Measurements from ENCODE around the gene GPR157. TPM values are rescaled to one million over a fixed set of nuclear protein-coding genes. Genes with fewer than 3 reads are reported as not detected.
A peak's percentile ranks its signal among the peaks of the same experiment; 100 is the strongest.

GPR157 gene
- total RNA-seq, 2 donors from 2014 or later, result 10.3 to 13.0 TPM

- Histone ChIP-seq H3K36me3 (no peaks in the 10 kb centered on the region), H3K27ac (no peak overlapping the region), H3K4me3 (no peak overlapping the region), H3K27me3 (no peaks in the 10 kb centered on the region), H3K9me3 (no peaks in the 10 kb centered on the region), H3K4me1 (peaks cover 0 to 14% of the 10 kb centered on the region in 2 donors)
- DNase-seq (ENCODE audit: low spot score), result no peak
- TF ChIP-seq, protein P1, sequence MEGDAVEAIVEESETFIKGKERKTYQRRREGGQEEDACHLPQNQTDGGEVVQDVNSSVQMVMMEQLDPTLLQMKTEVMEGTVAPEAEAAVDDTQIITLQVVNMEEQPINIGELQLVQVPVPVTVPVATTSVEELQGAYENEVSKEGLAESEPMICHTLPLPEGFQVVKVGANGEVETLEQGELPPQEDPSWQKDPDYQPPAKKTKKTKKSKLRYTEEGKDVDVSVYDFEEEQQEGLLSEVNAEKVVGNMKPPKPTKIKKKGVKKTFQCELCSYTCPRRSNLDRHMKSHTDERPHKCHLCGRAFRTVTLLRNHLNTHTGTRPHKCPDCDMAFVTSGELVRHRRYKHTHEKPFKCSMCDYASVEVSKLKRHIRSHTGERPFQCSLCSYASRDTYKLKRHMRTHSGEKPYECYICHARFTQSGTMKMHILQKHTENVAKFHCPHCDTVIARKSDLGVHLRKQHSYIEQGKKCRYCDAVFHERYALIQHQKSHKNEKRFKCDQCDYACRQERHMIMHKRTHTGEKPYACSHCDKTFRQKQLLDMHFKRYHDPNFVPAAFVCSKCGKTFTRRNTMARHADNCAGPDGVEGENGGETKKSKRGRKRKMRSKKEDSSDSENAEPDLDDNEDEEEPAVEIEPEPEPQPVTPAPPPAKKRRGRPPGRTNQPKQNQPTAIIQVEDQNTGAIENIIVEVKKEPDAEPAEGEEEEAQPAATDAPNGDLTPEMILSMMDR (IDR thresholded peaks at IDR 0.05), result no peak
Measured at GRCh38 chr1:9073143-9073542, 55.8 kb downstream of the GPR157 start.

DNA sequence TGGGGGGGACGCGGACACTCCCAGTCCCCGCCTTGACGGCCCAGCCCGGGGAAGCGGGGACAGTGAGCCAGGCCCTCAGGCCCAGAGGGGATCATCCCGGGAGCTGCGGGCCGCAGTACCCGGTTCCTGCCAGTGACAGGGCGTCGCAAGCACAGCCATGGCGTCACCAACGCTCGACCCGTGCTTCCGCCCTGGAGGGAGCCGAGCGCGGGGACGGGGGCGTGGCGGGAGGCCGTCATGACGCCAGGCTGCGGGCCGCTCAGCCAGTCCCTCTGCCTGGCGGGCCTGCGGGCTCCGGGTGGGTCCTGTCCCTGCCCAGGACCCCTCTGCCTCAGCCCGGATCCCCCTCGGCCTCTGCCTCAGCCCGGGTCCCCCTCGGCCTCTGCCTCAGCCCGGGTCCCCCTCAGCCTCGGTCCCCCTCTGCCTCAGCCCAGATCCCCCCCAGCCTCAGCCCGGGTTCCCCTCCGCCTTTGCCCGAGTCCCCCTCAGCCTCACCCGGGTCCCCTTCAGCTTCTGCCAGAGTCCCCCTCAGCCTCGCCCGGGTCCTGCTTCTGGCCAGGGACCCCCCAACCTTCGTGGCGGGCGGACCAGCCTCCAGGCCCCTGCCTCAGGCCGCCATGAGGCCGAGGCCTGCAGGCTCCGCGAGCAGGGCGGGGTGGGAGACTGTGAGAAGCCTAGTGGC is 57.2 kb downstream of the GPR157 start:
- Histone ChIP-seq H3K4me1 (peaks cover 0 to 14% of the 10 kb centered on the region in 2 donors), H3K27me3 (no peaks in the 10 kb centered on the region), H3K36me3 (no peaks in the 10 kb centered on the region), H3K4me3 (no peak overlapping the region), H3K27ac (no peak overlapping the region), H3K9me3 (no peaks in the 10 kb centered on the region)
- DNase-seq (ENCODE audit: low spot score), result no peak
- TF ChIP-seq, protein P1 (IDR thresholded peaks at IDR 0.05), result no peak

GRCh38 chr1:9070486-9070885 is 58.4 kb downstream of the GPR157 start:
- Histone ChIP-seq H3K27ac (no peak overlapping the region), H3K4me3 (no peak overlapping the region), H3K9me3 (no peaks in the 10 kb centered on the region), H3K27me3 (no peaks in the 10 kb centered on the region), H3K36me3 (no peaks in the 10 kb centered on the region), H3K4me1 (peaks cover 0 to 14% of the 10 kb centered on the region in 2 donors)
- DNase-seq (ENCODE audit: low spot score), result no peak
- TF ChIP-seq, protein P1 (IDR thresholded peaks at IDR 0.05), result no peak

GRCh38 chr1:9069326-9070100 is 59.4 kb downstream of the GPR157 start, which contains the start of gene SLC2A5:
Gene SLC2A5 (minus strand): TSS chr1:9069635. CDS start chr1:9069536, 99 bp downstream.
- H3K36me3 ChIP-seq, result no peaks in the 10 kb centered on the region
- peak within 1 kb of the TSS in 1 of 2 donors; percentile 22 for H3K4me3 ChIP-seq
- H3K9me3 ChIP-seq, result no peaks in the 10 kb centered on the region
- TF ChIP-seq, protein P1 (IDR thresholded peaks at IDR 0.05), result no peak
- peaks cover 0 to 14% of the 10 kb centered on the region in 2 donors for H3K4me1 ChIP-seq
- H3K27ac ChIP-seq, result peak within 1 kb of the TSS; percentile 28 to 59
- DNase-seq (ENCODE audit: low spot score), result peak; percentile 66
- H3K27me3 ChIP-seq, result no peaks in the 10 kb centered on the region

DNA sequence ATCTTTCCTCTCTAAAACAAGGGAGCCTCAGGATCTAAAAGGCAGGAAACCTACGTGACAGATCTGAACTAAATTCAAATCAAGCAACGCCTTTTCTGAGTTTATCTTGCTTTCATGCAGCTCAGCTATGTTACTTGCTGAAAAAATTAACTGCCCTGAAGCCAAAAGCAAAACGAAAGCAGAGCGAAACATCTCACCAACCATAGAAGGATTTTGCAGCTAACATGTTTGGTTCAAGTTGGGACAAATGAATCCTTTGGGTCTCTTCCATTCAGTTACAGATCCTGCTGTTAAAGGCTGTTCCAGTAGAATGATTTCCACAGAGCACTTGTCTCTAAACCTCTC is 59.9 kb downstream of the GPR157 start:
- Histone ChIP-seq H3K9me3 (no peaks in the 10 kb centered on the region), H3K4me1 (peaks cover 0 to 14% of the 10 kb centered on the region in 2 donors), H3K4me3 (peak overlapping the region in 1 of 2 donors; percentile 22), H3K36me3 (no peaks in the 10 kb centered on the region), H3K27ac (peak overlapping the region; percentile 28 to 59), H3K27me3 (no peaks in the 10 kb centered on the region)
- no peak for DNase-seq (ENCODE audit: low spot score)
- TF ChIP-seq, protein P1 (IDR thresholded peaks at IDR 0.05), result no peak
